Measurements from ENCODE around the gene CDC20.

Gene CDC20

DNA sequence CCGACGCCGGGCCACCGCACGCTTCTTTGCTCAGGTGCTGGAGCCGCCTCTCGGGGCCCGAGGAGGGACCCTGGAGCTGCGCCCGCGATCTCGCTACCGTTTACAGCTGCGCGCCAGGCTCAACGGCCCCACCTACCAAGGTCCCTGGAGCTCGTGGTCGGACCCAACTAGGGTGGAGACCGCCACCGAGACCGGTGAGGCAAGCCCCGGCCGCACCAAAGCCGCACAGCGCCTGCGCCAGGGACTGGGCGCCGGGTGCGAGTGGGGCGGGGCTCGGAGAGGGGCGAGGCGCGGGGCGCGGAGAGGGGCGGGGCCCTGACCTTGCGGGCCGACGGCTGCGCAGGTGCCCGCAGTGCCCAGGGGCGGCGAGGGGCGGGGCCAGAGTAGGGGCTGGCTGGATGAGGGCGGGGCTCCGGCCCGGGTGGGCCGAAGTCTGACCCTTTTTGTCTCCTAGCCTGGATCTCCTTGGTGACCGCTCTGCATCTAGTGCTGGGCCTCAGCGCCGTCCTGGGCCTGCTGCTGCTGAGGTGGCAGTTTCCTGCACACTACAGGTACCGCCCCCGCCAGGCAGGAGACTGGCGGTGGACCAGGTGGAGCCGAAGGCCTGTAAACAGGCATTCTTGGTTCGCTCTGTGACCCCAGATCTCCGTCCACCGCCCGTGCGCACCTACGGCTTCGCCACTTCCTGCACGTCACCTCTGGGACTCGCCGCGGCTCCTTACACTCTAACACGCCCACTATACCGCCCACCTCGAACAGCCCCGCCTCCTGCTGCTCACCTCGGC, 9.8 kb upstream of the CDC20 start:
- H3K4me3 ChIP-seq (ENCODE audit: control insufficient read depth, low read depth, low read length): peak overlapping the region; percentile 47
- TF ChIP-seq CTCF (conservative IDR thresholded peaks at IDR 0.05; ENCODE audit: control insufficient read depth, insufficient read depth, low read depth, low read length): no peak
- no peak for DNase-seq (ENCODE audit: low read depth)

- peak overlapping the region; percentile 47 for H3K4me3 ChIP-seq (ENCODE audit: control insufficient read depth, low read depth, low read length)
- DNase-seq (ENCODE audit: low read depth): peak; percentile 72
- TF ChIP-seq CTCF (conservative IDR thresholded peaks at IDR 0.05; ENCODE audit: control insufficient read depth, insufficient read depth, low read depth, low read length): no peak
Measured at GRCh38 chr1:43349594-43350306, 9.0 kb upstream of the CDC20 start.

DNA sequence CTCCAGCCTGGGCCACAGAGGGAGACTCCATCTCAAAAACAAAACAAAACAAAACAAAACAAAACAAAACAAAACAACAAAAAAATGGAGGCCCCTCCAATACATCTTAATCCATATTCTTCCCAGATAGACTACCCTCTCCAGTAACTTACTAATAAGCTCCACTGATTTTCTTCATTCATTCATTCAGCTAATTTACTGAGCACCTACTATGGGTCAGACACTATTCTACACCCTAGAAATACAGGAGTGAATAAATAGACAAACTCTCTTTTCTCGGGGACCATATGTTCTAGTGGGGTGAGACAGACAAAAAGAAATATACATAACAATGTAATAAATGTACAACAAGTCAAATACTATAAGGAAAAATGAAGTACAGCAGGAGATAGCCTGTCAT, 7.8 kb upstream of the CDC20 start:
- H3K4me3 ChIP-seq (ENCODE audit: control insufficient read depth, low read depth, low read length): no peak overlapping the region
- no peak for TF ChIP-seq CTCF (conservative IDR thresholded peaks at IDR 0.05; ENCODE audit: control insufficient read depth, insufficient read depth, low read depth, low read length)
- no peak for DNase-seq (ENCODE audit: low read depth)

GRCh38 chr1:43351421-43352350, 7.1 kb upstream of the CDC20 start:
- no peak for DNase-seq (ENCODE audit: low read depth)
- H3K4me3 ChIP-seq (ENCODE audit: control insufficient read depth, low read depth, low read length): no peak overlapping the region
- no peak for TF ChIP-seq CTCF (conservative IDR thresholded peaks at IDR 0.05; ENCODE audit: control insufficient read depth, insufficient read depth, low read depth, low read length)

- H3K4me3 ChIP-seq (ENCODE audit: control insufficient read depth, low read depth, low read length): no peak overlapping the region
- no peak for DNase-seq (ENCODE audit: low read depth)
- no peak for TF ChIP-seq CTCF (conservative IDR thresholded peaks at IDR 0.05; ENCODE audit: control insufficient read depth, insufficient read depth, low read depth, low read length)
Measured at GRCh38 chr1:43352351-43352705, 6.5 kb upstream of the CDC20 start.

DNA sequence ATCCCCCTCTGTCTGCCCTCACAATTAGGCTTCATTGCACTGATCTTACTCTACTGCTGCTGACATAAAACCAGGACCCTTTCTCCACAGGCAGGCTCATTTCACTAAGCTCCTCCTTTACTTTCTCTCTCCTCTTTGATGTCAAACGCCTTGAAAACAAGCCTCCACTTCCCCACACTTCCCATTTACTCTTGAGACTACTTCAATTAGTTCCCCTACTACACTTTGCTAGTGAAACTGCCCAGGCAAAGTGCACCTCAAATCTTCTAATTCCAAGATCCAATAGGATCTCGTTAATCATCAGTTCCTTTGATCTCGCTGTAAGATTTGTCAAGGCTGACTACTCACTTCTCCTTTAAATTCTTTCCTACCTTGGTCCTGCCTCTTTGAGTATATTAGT, 5.9 kb upstream of the CDC20 start:
- no peak for TF ChIP-seq CTCF (conservative IDR thresholded peaks at IDR 0.05; ENCODE audit: control insufficient read depth, insufficient read depth, low read depth, low read length)
- H3K4me3 ChIP-seq (ENCODE audit: control insufficient read depth, low read depth, low read length): no peak overlapping the region
- DNase-seq (ENCODE audit: low read depth): no peak
